Liver (tissue), 3 donors: ENCODE measurements around the gene SH3BP5L.

Experiments used
- GABPA ChIP-seq, 2 donors: IDR thresholded peaks in 1 of 2; conservative IDR thresholded peaks in 1 of 2; 2 replicates each; pipeline ENCODE4 v1.6.1; 2016; ENCODE audit warnings: antibody characterized with exemption in 2 of 2, mild to moderate bottlenecking in 1 of 2, moderate library complexity in 1 of 2
- TF ChIP-seq, protein P1 (sequence below): fragments of 150-350 bp; IDR thresholded peaks from 2 replicates; pipeline ENCODE4 v1.5.1; 2017; ENCODE audit warnings: improper control_type of control experiment, low read depth, low read length; ENCODE audit not compliant: missing input control
- TF ChIP-seq, protein P2 (sequence below): IDR thresholded peaks from 2 replicates; pipeline ENCODE4 v1.6.1; 2016; ENCODE audit warnings: antibody characterized with exemption, mild to moderate bottlenecking
- donor health status: healthy.
- donor health status: healthy.

DNA sequence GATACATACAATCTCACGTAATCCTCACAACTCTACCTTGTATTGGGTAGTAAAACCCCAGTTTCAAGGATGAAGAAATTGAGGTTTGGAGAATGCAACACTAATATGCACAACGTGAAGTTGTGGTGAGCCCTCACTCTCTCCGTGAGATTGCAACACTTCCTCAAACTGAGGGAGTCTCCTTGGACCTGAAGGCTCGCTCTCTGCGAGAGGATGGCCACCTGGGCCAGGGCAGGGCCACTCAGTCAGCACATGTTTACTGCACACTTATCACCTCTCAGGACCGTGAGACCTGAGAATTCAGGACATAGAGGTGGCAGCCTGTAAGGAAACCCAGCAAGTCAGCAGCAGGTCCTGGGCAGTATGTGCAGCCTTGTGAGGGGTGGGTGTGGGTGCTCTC lies 8.7 kb downstream of the SH3BP5L start:
- TF ChIP-seq, protein P1, sequence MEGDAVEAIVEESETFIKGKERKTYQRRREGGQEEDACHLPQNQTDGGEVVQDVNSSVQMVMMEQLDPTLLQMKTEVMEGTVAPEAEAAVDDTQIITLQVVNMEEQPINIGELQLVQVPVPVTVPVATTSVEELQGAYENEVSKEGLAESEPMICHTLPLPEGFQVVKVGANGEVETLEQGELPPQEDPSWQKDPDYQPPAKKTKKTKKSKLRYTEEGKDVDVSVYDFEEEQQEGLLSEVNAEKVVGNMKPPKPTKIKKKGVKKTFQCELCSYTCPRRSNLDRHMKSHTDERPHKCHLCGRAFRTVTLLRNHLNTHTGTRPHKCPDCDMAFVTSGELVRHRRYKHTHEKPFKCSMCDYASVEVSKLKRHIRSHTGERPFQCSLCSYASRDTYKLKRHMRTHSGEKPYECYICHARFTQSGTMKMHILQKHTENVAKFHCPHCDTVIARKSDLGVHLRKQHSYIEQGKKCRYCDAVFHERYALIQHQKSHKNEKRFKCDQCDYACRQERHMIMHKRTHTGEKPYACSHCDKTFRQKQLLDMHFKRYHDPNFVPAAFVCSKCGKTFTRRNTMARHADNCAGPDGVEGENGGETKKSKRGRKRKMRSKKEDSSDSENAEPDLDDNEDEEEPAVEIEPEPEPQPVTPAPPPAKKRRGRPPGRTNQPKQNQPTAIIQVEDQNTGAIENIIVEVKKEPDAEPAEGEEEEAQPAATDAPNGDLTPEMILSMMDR, result no peak
- no peak for TF ChIP-seq GABPA (IDR thresholded peaks at IDR 0.05 in 1 of 2, conservative IDR thresholded peaks at IDR 0.05 in 1 of 2)
- TF ChIP-seq, protein P2, sequence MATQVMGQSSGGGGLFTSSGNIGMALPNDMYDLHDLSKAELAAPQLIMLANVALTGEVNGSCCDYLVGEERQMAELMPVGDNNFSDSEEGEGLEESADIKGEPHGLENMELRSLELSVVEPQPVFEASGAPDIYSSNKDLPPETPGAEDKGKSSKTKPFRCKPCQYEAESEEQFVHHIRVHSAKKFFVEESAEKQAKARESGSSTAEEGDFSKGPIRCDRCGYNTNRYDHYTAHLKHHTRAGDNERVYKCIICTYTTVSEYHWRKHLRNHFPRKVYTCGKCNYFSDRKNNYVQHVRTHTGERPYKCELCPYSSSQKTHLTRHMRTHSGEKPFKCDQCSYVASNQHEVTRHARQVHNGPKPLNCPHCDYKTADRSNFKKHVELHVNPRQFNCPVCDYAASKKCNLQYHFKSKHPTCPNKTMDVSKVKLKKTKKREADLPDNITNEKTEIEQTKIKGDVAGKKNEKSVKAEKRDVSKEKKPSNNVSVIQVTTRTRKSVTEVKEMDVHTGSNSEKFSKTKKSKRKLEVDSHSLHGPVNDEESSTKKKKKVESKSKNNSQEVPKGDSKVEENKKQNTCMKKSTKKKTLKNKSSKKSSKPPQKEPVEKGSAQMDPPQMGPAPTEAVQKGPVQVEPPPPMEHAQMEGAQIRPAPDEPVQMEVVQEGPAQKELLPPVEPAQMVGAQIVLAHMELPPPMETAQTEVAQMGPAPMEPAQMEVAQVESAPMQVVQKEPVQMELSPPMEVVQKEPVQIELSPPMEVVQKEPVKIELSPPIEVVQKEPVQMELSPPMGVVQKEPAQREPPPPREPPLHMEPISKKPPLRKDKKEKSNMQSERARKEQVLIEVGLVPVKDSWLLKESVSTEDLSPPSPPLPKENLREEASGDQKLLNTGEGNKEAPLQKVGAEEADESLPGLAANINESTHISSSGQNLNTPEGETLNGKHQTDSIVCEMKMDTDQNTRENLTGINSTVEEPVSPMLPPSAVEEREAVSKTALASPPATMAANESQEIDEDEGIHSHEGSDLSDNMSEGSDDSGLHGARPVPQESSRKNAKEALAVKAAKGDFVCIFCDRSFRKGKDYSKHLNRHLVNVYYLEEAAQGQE, result no peak
